ENCODE results near the gene ZNF639. TPM values are rescaled to one million over a fixed set of nuclear protein-coding genes. Genes with fewer than 3 reads are reported as not detected.

ZNF639 gene
- total RNA-seq, 4 donors from 2014 or later = 60.6 to 97.8 (median 63.4) TPM

- Histone ChIP-seq H3K27ac (no peak overlapping the region), H3K4me1 (no peaks in the 10 kb centered on the region), H3K27me3 (no peaks in the 10 kb centered on the region), H3K36me3 (no peaks in the 10 kb centered on the region), H3K9me3 (no peaks in the 10 kb centered on the region), H3K4me3 (no peak overlapping the region)
- no peak for ATAC-seq
- WGBS, 2 donors (ENCODE audit: low coverage in 1 of 2) = 58 to 86% methylated on average over 1 to 3 of the region's 3 CpGs
- TF ChIP-seq, protein P1, sequence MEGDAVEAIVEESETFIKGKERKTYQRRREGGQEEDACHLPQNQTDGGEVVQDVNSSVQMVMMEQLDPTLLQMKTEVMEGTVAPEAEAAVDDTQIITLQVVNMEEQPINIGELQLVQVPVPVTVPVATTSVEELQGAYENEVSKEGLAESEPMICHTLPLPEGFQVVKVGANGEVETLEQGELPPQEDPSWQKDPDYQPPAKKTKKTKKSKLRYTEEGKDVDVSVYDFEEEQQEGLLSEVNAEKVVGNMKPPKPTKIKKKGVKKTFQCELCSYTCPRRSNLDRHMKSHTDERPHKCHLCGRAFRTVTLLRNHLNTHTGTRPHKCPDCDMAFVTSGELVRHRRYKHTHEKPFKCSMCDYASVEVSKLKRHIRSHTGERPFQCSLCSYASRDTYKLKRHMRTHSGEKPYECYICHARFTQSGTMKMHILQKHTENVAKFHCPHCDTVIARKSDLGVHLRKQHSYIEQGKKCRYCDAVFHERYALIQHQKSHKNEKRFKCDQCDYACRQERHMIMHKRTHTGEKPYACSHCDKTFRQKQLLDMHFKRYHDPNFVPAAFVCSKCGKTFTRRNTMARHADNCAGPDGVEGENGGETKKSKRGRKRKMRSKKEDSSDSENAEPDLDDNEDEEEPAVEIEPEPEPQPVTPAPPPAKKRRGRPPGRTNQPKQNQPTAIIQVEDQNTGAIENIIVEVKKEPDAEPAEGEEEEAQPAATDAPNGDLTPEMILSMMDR (IDR thresholded peaks at IDR 0.05) = no peak
- TF ChIP-seq POLR2AphosphoS5 (IDR thresholded peaks at IDR 0.05) = no peak
- TF ChIP-seq POLR2A (IDR thresholded peaks at IDR 0.05) = no peak
- TF ChIP-seq EP300 (IDR thresholded peaks at IDR 0.05) = no peak
Measured at GRCh38 chr3:179289295-179289694, 33.5 kb upstream of the ZNF639 start.

DNA sequence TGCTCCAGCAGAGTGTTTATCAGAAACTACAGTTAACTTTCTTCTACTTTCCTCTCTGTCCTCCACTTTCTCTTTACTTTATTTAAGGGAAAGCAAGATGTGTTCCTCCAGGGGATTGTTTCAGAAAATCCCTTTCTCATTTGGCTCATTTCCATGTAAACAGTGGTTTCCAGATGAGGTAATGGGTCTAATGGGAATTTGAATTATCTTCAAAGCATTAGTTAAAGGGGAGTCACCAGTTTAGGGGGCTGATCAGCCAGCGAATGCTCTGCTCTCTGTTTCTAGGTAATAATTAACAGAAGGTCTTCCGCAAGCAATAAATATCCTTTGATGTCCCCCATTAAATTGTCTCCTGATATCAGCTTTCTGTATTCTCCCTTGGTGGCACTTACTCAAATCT, 30.4 kb upstream of the ZNF639 start:
- no peak for ATAC-seq

GRCh38 chr3:179297971-179298725, 24.7 kb upstream of the ZNF639 start:
- no peak for TF ChIP-seq EP300 (IDR thresholded peaks at IDR 0.05)
- TF ChIP-seq POLR2A (IDR thresholded peaks at IDR 0.05) = no peak
- TF ChIP-seq POLR2AphosphoS5 (IDR thresholded peaks at IDR 0.05) = no peak
- TF ChIP-seq, protein P1 (IDR thresholded peaks at IDR 0.05) = no peak
- Histone ChIP-seq H3K27ac (no peak overlapping the region), H3K36me3 (no peaks in the 10 kb centered on the region), H3K4me1 (no peaks in the 10 kb centered on the region), H3K27me3 (no peaks in the 10 kb centered on the region), H3K4me3 (no peak overlapping the region), H3K9me3 (no peaks in the 10 kb centered on the region)
- WGBS, 2 donors (ENCODE audit: low coverage in 1 of 2) = 55 to 70% methylated on average over 4 to 5 of the region's 5 CpGs
- no peak for ATAC-seq

More for the DNA sequence above, 30.4 kb upstream of the ZNF639 start:
- Histone ChIP-seq H3K27ac (no peak overlapping the region), H3K9me3 (no peaks in the 10 kb centered on the region), H3K36me3 (no peaks in the 10 kb centered on the region), H3K27me3 (no peaks in the 10 kb centered on the region), H3K4me3 (no peak overlapping the region), H3K4me1 (no peaks in the 10 kb centered on the region)
- WGBS, 2 donors (ENCODE audit: low coverage in 1 of 2) = 72 to 83% methylated on average over 2 of the region's 2 CpGs
- TF ChIP-seq EP300 (IDR thresholded peaks at IDR 0.05) = no peak
- TF ChIP-seq, protein P1 (IDR thresholded peaks at IDR 0.05) = no peak
- no peak for TF ChIP-seq POLR2AphosphoS5 (IDR thresholded peaks at IDR 0.05)
- TF ChIP-seq POLR2A (IDR thresholded peaks at IDR 0.05) = no peak

GRCh38 chr3:179299316-179299715, 23.5 kb upstream of the ZNF639 start:
- no peak for ATAC-seq
- Histone ChIP-seq H3K27ac (no peak overlapping the region), H3K4me1 (no peaks in the 10 kb centered on the region), H3K27me3 (no peaks in the 10 kb centered on the region), H3K36me3 (no peaks in the 10 kb centered on the region), H3K9me3 (no peaks in the 10 kb centered on the region), H3K4me3 (no peak overlapping the region)
- TF ChIP-seq POLR2A (IDR thresholded peaks at IDR 0.05) = no peak
- TF ChIP-seq POLR2AphosphoS5 (IDR thresholded peaks at IDR 0.05) = no peak
- TF ChIP-seq, protein P1 (IDR thresholded peaks at IDR 0.05) = no peak
- TF ChIP-seq EP300 (IDR thresholded peaks at IDR 0.05) = no peak
- 94 to 98% methylated on average over 2 of the region's 2 CpGs for WGBS, 2 donors (ENCODE audit: low coverage in 1 of 2)

GRCh38 chr3:179299999-179300613, 22.7 kb upstream of the ZNF639 start:
- no peaks in the 10 kb centered on the region for H3K4me1 ChIP-seq
- H3K9me3 ChIP-seq = no peaks in the 10 kb centered on the region
- no peak overlapping the region for H3K4me3 ChIP-seq
- no peaks in the 10 kb centered on the region for H3K27me3 ChIP-seq
- TF ChIP-seq, protein P1 (IDR thresholded peaks at IDR 0.05) = no peak
- TF ChIP-seq POLR2A (IDR thresholded peaks at IDR 0.05) (no peak), POLR2AphosphoS5 (IDR thresholded peaks at IDR 0.05) (no peak), EP300 (IDR thresholded peaks at IDR 0.05) (no peak)
- 73 to 100% methylated on average over 2 to 4 of the region's 5 CpGs for WGBS, 2 donors (ENCODE audit: low coverage in 1 of 2)
- no peak overlapping the region for H3K27ac ChIP-seq
- H3K36me3 ChIP-seq = no peaks in the 10 kb centered on the region
- no peak for ATAC-seq
